Measurements from ENCODE around the gene VSTM5. TPM values are rescaled to one million over a fixed set of nuclear protein-coding genes. Genes with fewer than 3 reads are reported as not detected.

The VSTM5 gene
- 0.18 and 0.43 TPM in 2 replicates for total RNA-seq

DNA sequence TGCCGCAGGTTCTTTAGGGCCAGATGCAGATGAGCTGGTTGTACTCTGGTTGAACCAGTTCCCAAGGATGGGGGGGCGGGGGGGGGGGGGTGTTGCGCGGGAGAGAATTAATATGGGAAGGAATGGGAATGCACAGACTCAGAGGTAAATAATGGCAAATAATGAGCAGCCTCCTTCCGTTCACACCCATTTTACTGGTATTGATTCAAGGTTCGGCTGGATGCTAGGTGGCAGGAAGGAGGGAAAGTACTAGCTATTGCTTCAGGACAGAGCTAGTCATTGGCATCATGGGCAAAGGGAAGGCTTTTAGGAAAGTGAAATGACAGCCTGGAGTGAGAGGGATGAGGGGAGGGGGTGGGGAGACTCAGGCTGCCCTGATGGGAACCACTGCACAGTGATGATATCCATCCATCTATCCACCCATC lies at the start of gene VSTM5:
TSS of gene VSTM5 (minus strand) at position 25 of the 425 bp plus-strand sequence. CDS start 116 bp downstream, outside the sequence.

GRCh38 chr11:93784145-93784934 lies 66.1 kb downstream of the VSTM5 start, which contains the start of gene MED17:
Gene MED17 (plus strand): TSS chr11:93784282. CDS start chr11:93784514, 232 bp downstream.

Other genes starting within 250 kb of the VSTM5 start
- gene CEP295, start 188.9 kb downstream of the VSTM5 start, total RNA-seq, result 9.1 and 12.9 TPM in 2 replicates
- gene TAF1D, start 109.1 kb downstream of the VSTM5 start, total RNA-seq, result 124 and 139 TPM in 2 replicates
- 15.1 and 18.1 TPM in 2 replicates for gene C11orf54, start 108.9 kb downstream of the VSTM5 start, total RNA-seq
- gene MED17, start 66.3 kb downstream of the VSTM5 start, total RNA-seq, result 16.8 and 23.3 TPM in 2 replicates
- 0.14 TPM in 1 of 2 replicates, not detected in the other for gene HEPHL1, start 170.7 kb upstream of the VSTM5 start, total RNA-seq

Measured in smooth muscle cell of bladder (primary cell).